HL-60 (cell line): Measurements from ENCODE around the gene BRD4.

Experiments
- DNase-seq, 2 experiments: peaks; one replicate each; pipeline ENCODE4 v3.0.0-alpha.2; 2010 to 2020; ENCODE audit warnings: low read depth in 1 of 2, low spot score in 1 of 2
- H3K27ac ChIP-seq: fragments of 250-450 bp; sonication (Bioruptor Pico); replicated peaks from 2 replicates; pipeline ENCODE4 v1.5.1; 2020; ENCODE audit warnings: mild to moderate bottlenecking, moderate library complexity
- H3K27me3 ChIP-seq: fragments of 250-450 bp; sonication (Bioruptor Pico); 2 replicates; pipeline ENCODE4 v1.5.1; 2021; ENCODE audit warnings: mild to moderate bottlenecking, moderate library complexity; ENCODE audit not compliant: insufficient read depth, poor library complexity, severe bottlenecking
- H3K4me3 ChIP-seq: replicated peaks from 2 replicates; pipeline ENCODE4 v1.5.1; 2011; ENCODE audit warnings: mild to moderate bottlenecking, control low read depth, low read length; ENCODE audit not compliant: insufficient read depth
- CTCF ChIP-seq: IDR thresholded peaks from one replicate; pipeline ENCODE4 v1.5.1; 2011; ENCODE audit warnings: low read length, control low read depth, inconsistent platforms; ENCODE audit not compliant: insufficient read depth
- GABPA ChIP-seq: IDR thresholded peaks from 2 replicates; pipeline ENCODE4 v1.6.1; 2012; ENCODE audit warnings: low read depth
- POLR2AphosphoS5 ChIP-seq: IDR thresholded peaks from 2 replicates; pipeline ENCODE4 v1.6.1; 2012; ENCODE audit warnings: low read depth
- REST ChIP-seq: IDR thresholded peaks from 2 replicates; pipeline ENCODE4 v1.6.1; 2012; ENCODE audit warnings: low read depth; ENCODE audit not compliant: insufficient replicate concordance
- SPI1 ChIP-seq: IDR thresholded peaks from 2 replicates; pipeline ENCODE4 v1.6.1; 2012; ENCODE audit warnings: low read depth, mild to moderate bottlenecking, borderline replicate concordance

The BRD4 gene

DNA sequence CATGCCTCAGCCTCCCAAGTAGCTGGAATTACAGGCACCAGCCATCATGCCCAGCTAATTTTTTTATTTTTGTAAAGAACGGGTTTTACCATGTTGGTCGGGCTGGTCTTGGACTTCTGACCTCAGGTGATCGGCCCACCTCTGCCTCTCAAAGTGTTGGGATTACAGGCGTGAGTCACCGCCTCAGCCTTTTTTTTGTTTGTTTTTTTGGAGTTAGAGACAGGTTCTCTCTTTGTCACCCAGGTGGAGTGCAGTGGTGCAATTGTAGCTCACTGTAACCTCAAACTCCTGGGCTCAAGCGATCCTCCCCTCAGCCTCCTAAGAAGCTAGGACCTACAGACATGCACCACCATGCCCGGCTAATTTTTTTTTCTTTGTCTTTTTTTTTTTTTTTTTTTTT lies 116.0 kb downstream of the BRD4 start:
- no peak overlapping the region for H3K27ac ChIP-seq
- H3K4me3 ChIP-seq, result no peak overlapping the region
- no peak for DNase-seq
- no peak for TF ChIP-seq CTCF
- TF ChIP-seq POLR2AphosphoS5, result no peak
- H3K27me3 ChIP-seq, result no peaks in the 10 kb centered on the region

- Histone ChIP-seq H3K27ac (no peak overlapping the region), H3K4me3 (no peak overlapping the region), H3K27me3 (no peaks in the 10 kb centered on the region)
- DNase-seq, result no peak
- TF ChIP-seq SPI1, result no peak
- TF ChIP-seq GABPA, result no peak
- no peak for TF ChIP-seq POLR2AphosphoS5
- TF ChIP-seq REST, result no peak
- no peak for TF ChIP-seq CTCF
Observed at GRCh38 chr19:15213715-15214381, 118.5 kb downstream of the BRD4 start.

DNA sequence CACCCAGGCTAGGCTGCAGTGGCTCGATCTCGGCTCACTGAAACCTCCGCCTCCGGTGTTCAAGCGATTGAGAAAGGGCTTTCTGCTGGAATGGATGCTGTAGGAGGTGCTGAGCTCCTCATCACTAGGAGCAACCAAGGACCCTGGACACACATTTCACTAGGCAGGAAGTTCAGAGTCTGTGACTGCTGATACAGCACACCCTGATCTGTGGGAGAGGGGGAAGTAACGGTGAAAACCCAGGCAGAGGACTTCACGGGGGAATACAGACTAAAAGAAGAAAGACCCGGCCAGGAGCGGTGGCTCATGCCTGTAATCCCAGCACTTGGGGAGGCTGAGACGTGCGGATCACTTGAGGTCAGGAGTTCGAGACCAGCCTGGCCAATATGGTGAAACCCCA lies 119.6 kb downstream of the BRD4 start:
- Histone ChIP-seq H3K4me3 (no peak overlapping the region), H3K27me3 (no peaks in the 10 kb centered on the region), H3K27ac (no peak overlapping the region)
- DNase-seq, result no peak
- TF ChIP-seq REST, result no peak
- no peak for TF ChIP-seq GABPA
- TF ChIP-seq SPI1, result no peak
- no peak for TF ChIP-seq CTCF
- TF ChIP-seq POLR2AphosphoS5, result no peak

- peak; percentile 45; the same call in 1 of the 2 replicates for TF ChIP-seq POLR2AphosphoS5
- TF ChIP-seq CTCF, result no peak
- peak; percentile 89 to 97 for DNase-seq
- H3K4me3 ChIP-seq, result no peak overlapping the region
- no peaks in the 10 kb centered on the region for H3K27me3 ChIP-seq
- peak overlapping the region; percentile 76 for H3K27ac ChIP-seq
Observed at GRCh38 chr19:15210323-15210781, 122.0 kb downstream of the BRD4 start.
